H9 (cell line): Measurements from ENCODE around the gene ST3GAL5. TPM values are rescaled to one million over a fixed set of nuclear protein-coding genes. Genes with fewer than 3 reads are reported as not detected.

Source experiments
- DNase-seq: peaks from one replicate; pipeline ENCODE4 v3.0.0-alpha.2; 2017
- H2AFZ ChIP-seq: one replicate; pipeline ENCODE4 v1.6.1; 2013; ENCODE audit warnings: mild to moderate bottlenecking, low read length, control low read depth, moderate library complexity
- H2AK5ac ChIP-seq: 2 replicates; pipeline ENCODE4 v1.6.1; 2013; ENCODE audit warnings: low read length, control low read depth, mixed read lengths; ENCODE audit not compliant: insufficient read length
- H2BK120ac ChIP-seq: one replicate; pipeline ENCODE4 v1.6.1; 2013; ENCODE audit warnings: low read depth, mild to moderate bottlenecking, low read length, control low read depth, inconsistent platforms; ENCODE audit not compliant: poor library complexity, severe bottlenecking
- H2BK12ac ChIP-seq: 2 replicates; pipeline ENCODE4 v1.6.1; 2013; ENCODE audit warnings: low read length, control low read depth, mixed read lengths, low read depth; ENCODE audit not compliant: insufficient read length
- H2BK15ac ChIP-seq: 2 replicates; pipeline ENCODE4 v1.6.1; 2013; ENCODE audit warnings: low read depth, low read length, control low read depth
- H2BK20ac ChIP-seq: one replicate; pipeline ENCODE4 v1.6.1; 2013; ENCODE audit warnings: low read depth, mild to moderate bottlenecking, low read length, control low read depth, inconsistent platforms; ENCODE audit not compliant: poor library complexity, severe bottlenecking
- H2BK5ac ChIP-seq: 2 replicates; pipeline ENCODE4 v1.6.1; 2013; ENCODE audit warnings: low read length, control low read depth, mixed read lengths; ENCODE audit not compliant: insufficient read length
- H3K14ac ChIP-seq: 2 replicates; pipeline ENCODE4 v1.6.1; 2013; ENCODE audit warnings: low read length, control low read depth; ENCODE audit not compliant: insufficient read depth
- H3K18ac ChIP-seq: 2 replicates; pipeline ENCODE4 v1.6.1; 2013; ENCODE audit warnings: low read depth, mild to moderate bottlenecking, mixed read lengths, low read length, control low read depth; ENCODE audit not compliant: insufficient read length
- H3K23ac ChIP-seq: 2 replicates; pipeline ENCODE4 v1.6.1; 2013; ENCODE audit warnings: low read length, control low read depth, mixed read lengths, low read depth; ENCODE audit not compliant: insufficient read length
- H3K23me2 ChIP-seq: 2 replicates; pipeline ENCODE4 v1.6.1; 2013; ENCODE audit warnings: low read depth, mild to moderate bottlenecking, mixed read lengths, low read length, control low read depth; ENCODE audit not compliant: insufficient read length, poor library complexity, severe bottlenecking
- H3K27ac ChIP-seq: 2 replicates; pipeline ENCODE4 v1.5.1; 2013; ENCODE audit warnings: low read length, control low read depth, mixed read lengths, low read depth; ENCODE audit not compliant: insufficient read length
- H3K27me3 ChIP-seq: 2 replicates; pipeline ENCODE4 v1.6.1; 2013; ENCODE audit warnings: low read length, control low read depth, inconsistent platforms; ENCODE audit not compliant: insufficient read depth
- H3K4ac ChIP-seq: 2 replicates; pipeline ENCODE4 v1.6.1; 2013; ENCODE audit warnings: low read depth, mild to moderate bottlenecking, control low read depth, inconsistent platforms, low read length, moderate library complexity
- H3K4me1 ChIP-seq: 2 replicates; pipeline ENCODE4 v1.6.1; 2013; ENCODE audit warnings: low read length, control low read depth, inconsistent platforms; ENCODE audit not compliant: insufficient read depth
- H3K4me2 ChIP-seq: 2 replicates; pipeline ENCODE4 v1.6.1; 2013; ENCODE audit warnings: low read length, control low read depth, mixed read lengths; ENCODE audit not compliant: insufficient read length, insufficient read depth
- H3K56ac ChIP-seq: 2 replicates; pipeline ENCODE4 v1.6.1; 2013; ENCODE audit warnings: low read depth, mild to moderate bottlenecking, mixed read lengths, low read length, control low read depth; ENCODE audit not compliant: insufficient read length
- H3K79me1 ChIP-seq: 2 replicates; pipeline ENCODE4 v1.6.1; 2013; ENCODE audit warnings: low read depth, mild to moderate bottlenecking, moderate library complexity, low read length, control low read depth, inconsistent platforms; ENCODE audit not compliant: insufficient read depth, poor library complexity, severe bottlenecking
- H3K79me2 ChIP-seq: 2 replicates; pipeline ENCODE4 v1.6.1; 2013; ENCODE audit warnings: low read length, control low read depth, inconsistent platforms; ENCODE audit not compliant: insufficient read depth
- H3K9ac ChIP-seq: 2 replicates; pipeline ENCODE4 v1.6.1; 2013; ENCODE audit warnings: low read length, control low read depth, mixed read lengths; ENCODE audit not compliant: insufficient read length; ENCODE audit errors: extremely low read depth
- H3K9me3 ChIP-seq: one replicate; pipeline ENCODE4 v1.6.1; 2013; ENCODE audit warnings: low read depth, low read length, inconsistent platforms; ENCODE audit not compliant: control insufficient read depth
- H3T11ph ChIP-seq: one replicate; pipeline ENCODE4 v1.6.1; 2013; ENCODE audit warnings: mild to moderate bottlenecking, low read length, control low read depth, inconsistent platforms
- H4K20me1 ChIP-seq: one replicate; pipeline ENCODE4 v1.6.1; 2013; ENCODE audit not compliant: control insufficient read depth, insufficient read length, insufficient read depth
- H4K5ac ChIP-seq: 2 replicates; pipeline ENCODE4 v1.6.1; 2013; ENCODE audit warnings: low read depth, mild to moderate bottlenecking, mixed read lengths, low read length, control low read depth; ENCODE audit not compliant: insufficient read length
- H4K8ac ChIP-seq: replicated peaks from 2 replicates; pipeline ENCODE4 v1.6.1; 2013; ENCODE audit warnings: low read length, control low read depth, mixed read lengths, low read depth; ENCODE audit not compliant: insufficient read length
- H4K91ac ChIP-seq: 2 replicates; pipeline ENCODE4 v1.6.1; 2013; ENCODE audit warnings: low read depth, mild to moderate bottlenecking, moderate library complexity, mixed read lengths, low read length, control low read depth; ENCODE audit not compliant: insufficient read length
- H3K27ac Mint-ChIP-seq, 3 experiments: 2 replicates in 2 of 3; 3 replicates in 1 of 3; pipeline ENCODE4 v1.8.0; 2020 to 2021; ENCODE audit warnings: mixed read lengths in 3 of 3, mild to moderate bottlenecking in 1 of 3, moderate library complexity in 1 of 3
- H3K27me3 Mint-ChIP-seq: 2 replicates; pipeline ENCODE4 v1.8.0; 2021; ENCODE audit warnings: low read depth, mild to moderate bottlenecking, moderate library complexity, mixed read lengths
- H3K36me3 Mint-ChIP-seq, 3 experiments: 2 replicates in 2 of 3; 3 replicates in 1 of 3; pipeline ENCODE4 v1.8.0; 2020 to 2021; ENCODE audit warnings: low read depth in 3 of 3, mixed read lengths in 3 of 3; ENCODE audit not compliant: insufficient read depth in 1 of 3
- H3K4me1 Mint-ChIP-seq, 2 experiments: 2 replicates each; pipeline ENCODE4 v1.8.0; 2020; ENCODE audit warnings: mixed read lengths in 2 of 2
- H3K4me3 Mint-ChIP-seq, 2 experiments: 2 replicates in 1 of 2; 3 replicates in 1 of 2; pipeline ENCODE4 v1.8.0; 2020 to 2021; ENCODE audit warnings: mild to moderate bottlenecking in 2 of 2, mixed read lengths in 2 of 2, moderate library complexity in 1 of 2
- H3K9me3 Mint-ChIP-seq, 2 experiments: 2 replicates in 1 of 2; 3 replicates in 1 of 2; pipeline ENCODE4 v1.8.0; 2020; ENCODE audit warnings: mild to moderate bottlenecking in 2 of 2, mixed read lengths in 2 of 2, moderate library complexity in 1 of 2
- CTCF ChIP-seq: fragments of 200-600 bp; sonication (generic); conservative IDR thresholded peaks from 3 replicates; pipeline ENCODE4 v1.8.0; 2021; ENCODE audit warnings: antibody characterized with exemption, mild to moderate bottlenecking
- WGBS: extraction: QIAGEN DNeasy Blood & Tissue Kit; methylation state at CpG from one replicate; pipeline ENCODE4 v1.1.7; 2013; ENCODE audit warnings: missing lambda C conversion rate, low lambda C conversion rate, mixed read lengths; ENCODE audit not compliant: insufficient read length; ENCODE audit errors: extremely low coverage; 5-methylcytosine and 5-hydroxymethylcytosine counted together
- total RNA-seq: library from RNA; stranded (reverse); gene quantifications from 2 replicates; pipeline ENCODE4 v1.2.1, GENCODE V29; 2021

Gene ST3GAL5
- total RNA-seq, 1 experiment from 2014 or later: 3.3 TPM

GRCh38 chr2:85865539-85866164, 23.1 kb downstream of the ST3GAL5 start:
- H3K56ac ChIP-seq: no peak overlapping the region
- no peaks in the 10 kb centered on the region for H3K9me3 ChIP-seq
- no peak overlapping the region for H3K4me2 ChIP-seq
- no peak overlapping the region for H3K4ac ChIP-seq
- H2AFZ ChIP-seq: no peak overlapping the region
- no peak overlapping the region for H3K9ac ChIP-seq
- H2BK5ac ChIP-seq: no peak overlapping the region
- no peak overlapping the region for H4K5ac ChIP-seq
- Mint-ChIP-seq H3K27me3 (no peaks in the 10 kb centered on the region), H3K4me1 (peaks cover 5 to 10% of the 10 kb centered on the region in 2 experiments), H3K36me3 (no peaks in the 10 kb centered on the region), H3K27ac (0 out of 7 replicates have a peak overlapping the region, but pooled peaks of 1 of the 3 experiments have one; percentile 34), H3K4me3 (no peak overlapping the region), H3K9me3 (no peaks in the 10 kb centered on the region)
- no peaks in the 10 kb centered on the region for H3K4me1 ChIP-seq
- no peaks in the 10 kb centered on the region for H3K23me2 ChIP-seq
- H2BK120ac ChIP-seq: no peak overlapping the region
- no peak overlapping the region for H3K27ac ChIP-seq
- no peak overlapping the region for H2AK5ac ChIP-seq
- no peak overlapping the region for H4K91ac ChIP-seq
- no peaks in the 10 kb centered on the region for H3K27me3 ChIP-seq
- H2BK20ac ChIP-seq: no peak overlapping the region
- no peaks in the 10 kb centered on the region for H4K20me1 ChIP-seq
- no peaks in the 10 kb centered on the region for H3K79me1 ChIP-seq
- no peak overlapping the region for H2BK12ac ChIP-seq
- H3K14ac ChIP-seq: no peak overlapping the region
- no peak for DNase-seq
- H3K18ac ChIP-seq: no peak overlapping the region
- H4K8ac ChIP-seq: no peak overlapping the region
- no peak for TF ChIP-seq CTCF
- no peak overlapping the region for H3T11ph ChIP-seq
- no peak overlapping the region for H2BK15ac ChIP-seq
- no peak overlapping the region for H3K23ac ChIP-seq
- WGBS: no CpG with 5 or more reads among the region's 6 CpGs
- no peaks in the 10 kb centered on the region for H3K79me2 ChIP-seq
